ENCODE measurements around the gene SERF2.
"Not testable (repeated sequence)": the region's sequence is repeated elsewhere in the genome, so short reads cannot be mapped to it uniquely, and the experiment has no call there.

SERF2 gene

GRCh38 chr15:43794269-43795037, 2.3 kb downstream of the SERF2 start:
- WGBS, 2 experiments (ENCODE audit: insufficient coverage in 2 of 2), result 90% methylated on average over 3 to 7 of the region's 9 CpGs
- peak overlapping the region; percentile 73 for H3K27ac ChIP-seq (ENCODE audit: low read depth, low read length, severe bottlenecking)
- H3K4me3 ChIP-seq (ENCODE audit: extremely low read depth, insufficient read depth, low read length, poor library complexity, severe bottlenecking), result peak overlapping the region; percentile 100
- H3K9me3 ChIP-seq (ENCODE audit: control insufficient read depth, low read length), result no peaks in the 10 kb centered on the region
- H3K4me1 ChIP-seq (ENCODE audit: control insufficient read depth, insufficient read depth, low read length, poor library complexity, severe bottlenecking), result peaks cover 40% of the 10 kb centered on the region
- peaks cover 63% of the 10 kb centered on the region for H3K36me3 ChIP-seq (ENCODE audit: control insufficient read depth, insufficient read depth, low read length)

- peaks cover 6% of the 10 kb centered on the region for H3K9me3 ChIP-seq (ENCODE audit: control insufficient read depth, low read length)
- peaks cover 70% of the 10 kb centered on the region for H3K36me3 ChIP-seq (ENCODE audit: control insufficient read depth, insufficient read depth, low read length)
- H3K4me3 ChIP-seq (ENCODE audit: extremely low read depth, insufficient read depth, low read length, poor library complexity, severe bottlenecking), result no peak overlapping the region
- WGBS, 2 experiments (ENCODE audit: insufficient coverage in 2 of 2), result 100% methylated on average over 1 of the region's 2 CpGs
- H3K27ac ChIP-seq (ENCODE audit: low read depth, low read length, severe bottlenecking), result peak overlapping the region; percentile 73
- peaks cover 40% of the 10 kb centered on the region for H3K4me1 ChIP-seq (ENCODE audit: control insufficient read depth, insufficient read depth, low read length, poor library complexity, severe bottlenecking)
Measured at GRCh38 chr15:43795197-43795596, 3.1 kb downstream of the SERF2 start.

GRCh38 chr15:43795997-43796396, 3.9 kb downstream of the SERF2 start:
- H3K4me3 ChIP-seq (ENCODE audit: extremely low read depth, insufficient read depth, low read length, poor library complexity, severe bottlenecking), result no peak overlapping the region
- peaks cover 40% of the 10 kb centered on the region for H3K4me1 ChIP-seq (ENCODE audit: control insufficient read depth, insufficient read depth, low read length, poor library complexity, severe bottlenecking)
- H3K9me3 ChIP-seq (ENCODE audit: control insufficient read depth, low read length), result peaks cover 6% of the 10 kb centered on the region
- H3K27ac ChIP-seq (ENCODE audit: low read depth, low read length, severe bottlenecking), result no peak overlapping the region
- peaks cover 71% of the 10 kb centered on the region for H3K36me3 ChIP-seq (ENCODE audit: control insufficient read depth, insufficient read depth, low read length)

GRCh38 chr15:43796566-43796965, 4.4 kb downstream of the SERF2 start:
- Histone ChIP-seq H3K9me3 (ENCODE audit: control insufficient read depth, low read length) (peaks cover 6% of the 10 kb centered on the region), H3K36me3 (ENCODE audit: control insufficient read depth, insufficient read depth, low read length) (peaks cover 74% of the 10 kb centered on the region), H3K4me3 (ENCODE audit: extremely low read depth, insufficient read depth, low read length, poor library complexity, severe bottlenecking) (no peak overlapping the region), H3K27ac (ENCODE audit: low read depth, low read length, severe bottlenecking) (peak overlapping the region; percentile 10), H3K4me1 (ENCODE audit: control insufficient read depth, insufficient read depth, low read length, poor library complexity, severe bottlenecking) (peaks cover 40% of the 10 kb centered on the region)
- 95% methylated on average over 2 of the region's 3 CpGs; no CpG with 5 or more reads in 1 of the 2 experiments for WGBS, 2 experiments (ENCODE audit: insufficient coverage in 2 of 2)

- 94 to 96% methylated on average over 11 to 15 of the region's 16 CpGs for WGBS, 2 experiments (ENCODE audit: insufficient coverage in 2 of 2)
- Histone ChIP-seq H3K27ac (ENCODE audit: low read depth, low read length, severe bottlenecking) (no peak overlapping the region), H3K36me3 (ENCODE audit: control insufficient read depth, insufficient read depth, low read length) (peaks cover 83% of the 10 kb centered on the region)
Measured at GRCh38 chr15:43799209-43799944, 7.3 kb downstream of the SERF2 start.

GRCh38 chr15:43799945-43800285, 7.8 kb downstream of the SERF2 start, which contains the start of gene SERINC4:
Gene SERINC4, minus strand, starts transcription at chr15:43800220. Its CDS starts 234 bp downstream, at chr15:43799986.
- H3K36me3 ChIP-seq (ENCODE audit: control insufficient read depth, insufficient read depth, low read length), result peaks cover 84% of the 10 kb centered on the region
- H3K27ac ChIP-seq (ENCODE audit: low read depth, low read length, severe bottlenecking), result peak within 1 kb of the TSS; percentile 85
- H3K4me3 ChIP-seq (ENCODE audit: extremely low read depth, insufficient read depth, low read length, poor library complexity, severe bottlenecking), result peak within 1 kb of the TSS; percentile 90
- WGBS, 2 experiments (ENCODE audit: insufficient coverage in 2 of 2), result 98 to 99% methylated on average over 8 of the region's 8 CpGs
- peaks cover 6% of the 10 kb centered on the region for H3K9me3 ChIP-seq (ENCODE audit: control insufficient read depth, low read length)
- H3K4me1 ChIP-seq (ENCODE audit: control insufficient read depth, insufficient read depth, low read length, poor library complexity, severe bottlenecking), result peaks cover 25% of the 10 kb centered on the region

More at GRCh38 chr15:43799209-43799944, 7.3 kb downstream of the SERF2 start:
- Histone ChIP-seq H3K4me3 (ENCODE audit: extremely low read depth, insufficient read depth, low read length, poor library complexity, severe bottlenecking) (no peak overlapping the region), H3K4me1 (ENCODE audit: control insufficient read depth, insufficient read depth, low read length, poor library complexity, severe bottlenecking) (peaks cover 30% of the 10 kb centered on the region), H3K9me3 (ENCODE audit: control insufficient read depth, low read length) (peaks cover 6% of the 10 kb centered on the region)

- peaks cover 19% of the 10 kb centered on the region for H3K4me1 ChIP-seq (ENCODE audit: control insufficient read depth, insufficient read depth, low read length, poor library complexity, severe bottlenecking)
- 14 to 15% methylated on average over 37 to 41 of the region's 44 CpGs for WGBS, 2 experiments (ENCODE audit: insufficient coverage in 2 of 2)
- H3K9me3 ChIP-seq (ENCODE audit: control insufficient read depth, low read length), result peaks cover 6% of the 10 kb centered on the region
- H3K4me3 ChIP-seq (ENCODE audit: extremely low read depth, insufficient read depth, low read length, poor library complexity, severe bottlenecking), result peak within 1 kb of the TSS; percentile 90
- peak within 1 kb of the TSS; percentile 85 for H3K27ac ChIP-seq (ENCODE audit: low read depth, low read length, severe bottlenecking)
- peaks cover 84% of the 10 kb centered on the region for H3K36me3 ChIP-seq (ENCODE audit: control insufficient read depth, insufficient read depth, low read length)
Measured at GRCh38 chr15:43800286-43801141, 8.4 kb downstream of the SERF2 start, which contains the start of gene HYPK. Gene HYPK, plus strand, starts transcription at chr15:43800599. Its CDS starts 24 bp downstream, at chr15:43800623.

- WGBS, 2 experiments (ENCODE audit: insufficient coverage in 2 of 2), result 96% methylated on average over 4 of the region's 7 CpGs
- H3K4me3 ChIP-seq (ENCODE audit: extremely low read depth, insufficient read depth, low read length, poor library complexity, severe bottlenecking); H3K9me3 ChIP-seq (ENCODE audit: control insufficient read depth, low read length); H3K4me1 ChIP-seq (ENCODE audit: control insufficient read depth, insufficient read depth, low read length, poor library complexity, severe bottlenecking); H3K27ac ChIP-seq (ENCODE audit: low read depth, low read length, severe bottlenecking): not testable (repeated sequence)
- peaks cover 81% of the 10 kb centered on the region for H3K36me3 ChIP-seq (ENCODE audit: control insufficient read depth, insufficient read depth, low read length)
Measured at GRCh38 chr15:43802676-43803075, 10.6 kb downstream of the SERF2 start.

GRCh38 chr15:43808435-43808950, 16.4 kb downstream of the SERF2 start:
- no peak overlapping the region for H3K4me3 ChIP-seq (ENCODE audit: extremely low read depth, insufficient read depth, low read length, poor library complexity, severe bottlenecking)
- H3K4me1 ChIP-seq (ENCODE audit: control insufficient read depth, insufficient read depth, low read length, poor library complexity, severe bottlenecking), result no peaks in the 10 kb centered on the region
- H3K36me3 ChIP-seq (ENCODE audit: control insufficient read depth, insufficient read depth, low read length), result peaks cover 96% of the 10 kb centered on the region
- 88 to 96% methylated on average over 3 to 4 of the region's 5 CpGs for WGBS, 2 experiments (ENCODE audit: insufficient coverage in 2 of 2)
- H3K27ac ChIP-seq (ENCODE audit: low read depth, low read length, severe bottlenecking), result no peak overlapping the region
- H3K9me3 ChIP-seq (ENCODE audit: control insufficient read depth, low read length), result no peaks in the 10 kb centered on the region

- Histone ChIP-seq H3K4me3 (ENCODE audit: extremely low read depth, insufficient read depth, low read length, poor library complexity, severe bottlenecking) (no peak overlapping the region), H3K36me3 (ENCODE audit: control insufficient read depth, insufficient read depth, low read length) (peaks cover 97% of the 10 kb centered on the region), H3K4me1 (ENCODE audit: control insufficient read depth, insufficient read depth, low read length, poor library complexity, severe bottlenecking) (no peaks in the 10 kb centered on the region), H3K9me3 (ENCODE audit: control insufficient read depth, low read length) (no peaks in the 10 kb centered on the region), H3K27ac (ENCODE audit: low read depth, low read length, severe bottlenecking) (no peak overlapping the region)
- WGBS, 2 experiments (ENCODE audit: insufficient coverage in 2 of 2), result 96 to 100% methylated on average over 3 of the region's 6 CpGs
Measured at GRCh38 chr15:43808960-43809678, 17.0 kb downstream of the SERF2 start.

All from mesodermal cell (in vitro differentiated cells).